Stimulated activated effector memory CD8-positive, alpha-beta T cell treated with anti-CD3 and anti-CD28 coated beads, Interleukin-12 subunit alpha, Interleukin-12 subunit beta, amount 100 ng/mL, for 72 hours (primary cell): ENCODE measurements around the gene FANK1.

Source experiments
- ATAC-seq: fragments of 150-1000 bp; cut with Tn5 transposase; 2 replicates; pipeline ENCODE4 v1.10.0; 2021
- DNase-seq, 2 donors: peaks; one replicate each; pipeline ENCODE4 v3.0.0; 2021 to 2022; ENCODE audit warnings: low spot score in 2 of 2
- H3K27ac Mint-ChIP-seq: one replicate; pipeline ENCODE4 v1.8.0; 2022; ENCODE audit warnings: mild to moderate bottlenecking, mixed read lengths
- H3K36me3 Mint-ChIP-seq: one replicate; pipeline ENCODE4 v1.8.0; 2022; ENCODE audit warnings: mild to moderate bottlenecking, mixed read lengths
- H3K4me1 Mint-ChIP-seq: one replicate; pipeline ENCODE4 v1.8.0; 2022; ENCODE audit warnings: mixed read lengths
- H3K4me3 Mint-ChIP-seq: one replicate; pipeline ENCODE4 v1.8.0; 2022; ENCODE audit warnings: mild to moderate bottlenecking, mixed read lengths
- H3K9me3 Mint-ChIP-seq: one replicate; pipeline ENCODE4 v1.8.0; 2022; ENCODE audit warnings: mixed read lengths

The FANK1 gene

DNA sequence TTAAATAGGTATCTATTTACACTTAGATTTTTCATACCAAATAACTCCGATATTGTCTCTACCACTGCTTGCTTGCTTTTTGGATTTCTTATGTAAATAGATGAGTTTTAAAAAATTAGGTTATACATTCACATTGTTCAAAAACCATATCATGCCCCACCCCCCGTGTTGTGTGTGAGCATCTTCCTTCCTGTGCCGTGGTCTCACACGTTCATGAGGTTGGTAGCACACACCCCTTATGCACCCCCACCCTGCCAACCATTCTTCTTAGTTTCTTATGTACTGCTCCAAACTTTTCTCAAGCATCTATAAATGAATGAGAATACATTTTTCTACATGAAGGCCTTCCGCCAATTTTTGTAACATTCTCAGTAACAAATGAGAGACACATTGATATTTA, 115.6 kb downstream of the FANK1 start:
- ATAC-seq (no peak), DNase-seq (no peak)
- Mint-ChIP-seq H3K36me3 (no peaks in the 10 kb centered on the region), H3K27ac (peak overlapping the region; percentile 27), H3K4me1 (peaks cover 30% of the 10 kb centered on the region), H3K9me3 (no peaks in the 10 kb centered on the region), H3K4me3 (peak overlapping the region; percentile 4)

- Mint-ChIP-seq H3K4me1 (peaks cover 30% of the 10 kb centered on the region), H3K27ac (peak overlapping the region; percentile 27), H3K36me3 (no peaks in the 10 kb centered on the region), H3K9me3 (no peaks in the 10 kb centered on the region), H3K4me3 (peak overlapping the region; percentile 4)
- DNase-seq (no peak), ATAC-seq (no peak)
These were observed 116.1 kb downstream of the FANK1 start for GRCh38 chr10:126012485-126012884.

DNA sequence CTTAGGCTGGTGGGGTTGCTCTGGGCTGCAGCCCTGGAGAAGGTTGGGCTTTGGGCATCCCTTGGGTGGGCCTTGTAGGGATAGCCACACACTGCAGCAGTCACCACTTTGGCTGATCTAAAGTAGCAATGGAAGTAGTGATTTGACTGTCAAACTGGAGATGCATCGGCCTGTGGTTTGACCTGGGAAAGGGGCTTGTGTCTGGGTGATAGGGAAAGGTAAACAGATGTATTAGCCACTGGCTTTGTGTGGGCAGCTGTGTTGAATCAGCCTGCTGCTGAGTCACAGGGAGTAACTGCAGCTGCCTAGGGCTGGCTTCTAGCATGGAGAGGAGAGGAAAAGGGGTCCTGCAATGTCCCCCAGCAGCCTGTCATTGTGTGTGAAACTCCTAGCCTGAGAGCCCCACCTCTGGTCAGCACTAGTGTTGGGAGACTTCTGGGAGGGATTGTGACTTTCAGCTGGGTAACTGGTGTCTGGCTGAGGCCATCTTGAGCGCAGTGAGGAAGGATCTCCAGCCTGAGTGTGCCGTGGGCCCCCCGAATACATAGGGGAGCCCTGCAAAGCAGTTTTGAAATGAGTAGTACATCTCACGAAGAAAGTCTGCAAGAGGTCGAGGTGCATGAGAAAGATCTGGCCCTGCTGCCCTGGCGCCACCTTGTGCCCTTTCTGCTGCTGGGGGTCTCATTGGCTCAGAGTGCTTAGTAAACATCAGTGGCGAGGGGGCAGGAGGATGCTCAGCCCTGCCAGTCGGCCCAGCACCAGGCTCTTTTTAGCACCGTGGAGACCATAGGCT, 117.3 kb downstream of the FANK1 start:
- H3K4me1 Mint-ChIP-seq = peaks cover 28% of the 10 kb centered on the region
- H3K36me3 Mint-ChIP-seq = no peaks in the 10 kb centered on the region
- ATAC-seq (peak; percentile 97), DNase-seq (peak in 1 of 2 donors; percentile 21)
- no peaks in the 10 kb centered on the region for H3K9me3 Mint-ChIP-seq
- H3K4me3 Mint-ChIP-seq = peak overlapping the region; percentile 7
- peak overlapping the region; percentile 24 for H3K27ac Mint-ChIP-seq

DNA sequence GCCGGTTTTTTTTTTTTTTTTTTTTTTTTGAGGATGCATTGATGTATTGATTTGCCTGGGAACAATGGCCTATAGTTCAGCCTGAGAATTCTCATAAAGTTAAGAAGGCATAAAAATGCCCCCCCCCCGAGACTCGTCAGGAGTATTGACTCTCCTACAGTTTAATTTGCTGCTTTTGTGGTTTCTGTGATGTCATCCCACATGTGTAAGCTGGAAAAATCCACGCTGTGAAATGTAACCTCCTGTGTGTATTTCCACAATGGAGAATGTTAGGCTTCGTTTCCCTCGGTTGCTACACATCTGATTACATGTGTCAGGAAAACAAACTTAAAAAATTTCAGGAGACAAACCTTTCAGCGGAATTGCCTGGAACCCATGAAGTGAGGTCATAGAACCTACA, 117.9 kb downstream of the FANK1 start:
- H3K9me3 Mint-ChIP-seq = no peaks in the 10 kb centered on the region
- H3K4me3 Mint-ChIP-seq = peak overlapping the region; percentile 7
- ATAC-seq = no peak
- H3K36me3 Mint-ChIP-seq = no peaks in the 10 kb centered on the region
- DNase-seq = no peak
- H3K4me1 Mint-ChIP-seq = peaks cover 22% of the 10 kb centered on the region
- peak overlapping the region; percentile 24 for H3K27ac Mint-ChIP-seq

DNA sequence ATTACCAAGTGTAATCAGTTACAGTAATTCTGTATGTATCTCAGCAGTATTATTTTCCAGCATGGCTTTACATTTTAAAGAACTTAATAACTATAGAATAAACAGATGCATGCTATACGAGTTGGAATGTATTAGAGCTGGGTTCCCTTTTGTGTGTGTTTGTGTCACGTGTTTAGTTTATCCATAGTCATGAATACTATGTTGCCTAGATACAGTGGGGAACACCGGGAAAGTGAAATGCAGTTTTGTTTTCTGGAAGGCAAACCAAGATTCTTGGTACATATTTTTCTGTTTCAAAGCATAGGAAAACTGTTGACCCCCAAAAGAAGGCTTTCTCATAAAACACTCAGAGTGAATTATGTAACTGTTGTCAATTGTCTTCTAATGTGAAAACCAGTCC, 119.0 kb downstream of the FANK1 start:
- no peaks in the 10 kb centered on the region for H3K9me3 Mint-ChIP-seq
- peaks cover 21% of the 10 kb centered on the region for H3K4me1 Mint-ChIP-seq
- H3K27ac Mint-ChIP-seq = no peak overlapping the region
- no peak for ATAC-seq
- no peaks in the 10 kb centered on the region for H3K36me3 Mint-ChIP-seq
- DNase-seq = no peak
- H3K4me3 Mint-ChIP-seq = no peak overlapping the region

DNA sequence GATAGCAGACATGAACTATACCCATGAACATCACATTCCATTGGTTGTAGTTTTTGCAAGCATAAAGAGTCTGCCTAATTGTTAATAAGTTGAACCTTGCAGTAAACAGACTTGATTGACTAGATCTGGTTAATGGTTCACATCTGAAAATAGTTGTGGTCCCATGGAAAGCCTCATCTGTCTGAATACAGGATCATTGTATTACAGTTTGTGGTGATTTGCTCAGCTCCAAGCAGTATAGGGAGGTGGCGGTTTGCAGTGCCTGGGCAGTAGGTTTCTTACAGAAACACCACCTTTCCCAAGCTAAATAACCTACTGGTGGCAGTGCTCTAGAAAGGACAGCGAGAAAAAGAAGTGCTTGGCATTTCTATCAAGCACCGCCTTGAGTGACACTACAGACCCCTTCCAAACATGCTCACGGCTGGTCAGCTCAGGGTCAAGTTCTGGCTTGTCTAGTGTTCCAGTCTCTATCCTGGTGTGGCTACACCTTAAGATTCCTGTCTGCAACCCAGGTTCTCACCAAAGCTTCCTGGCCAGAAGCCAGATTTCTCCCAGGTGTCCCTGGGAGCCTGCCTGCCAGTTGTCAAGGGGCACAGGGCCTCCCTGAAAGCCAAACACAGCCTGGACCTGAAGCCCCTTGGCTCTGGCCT, 119.9 kb downstream of the FANK1 start:
- no peak overlapping the region for H3K4me3 Mint-ChIP-seq
- DNase-seq = no peak
- ATAC-seq = no peak
- peaks cover 21% of the 10 kb centered on the region for H3K4me1 Mint-ChIP-seq
- H3K27ac Mint-ChIP-seq = no peak overlapping the region
- no peaks in the 10 kb centered on the region for H3K36me3 Mint-ChIP-seq
- H3K9me3 Mint-ChIP-seq = no peaks in the 10 kb centered on the region

GRCh38 chr10:126016882-126017281, 120.5 kb downstream of the FANK1 start:
- no peaks in the 10 kb centered on the region for H3K9me3 Mint-ChIP-seq
- no peak for DNase-seq
- ATAC-seq = no peak
- H3K4me3 Mint-ChIP-seq = no peak overlapping the region
- H3K36me3 Mint-ChIP-seq = no peaks in the 10 kb centered on the region
- no peak overlapping the region for H3K27ac Mint-ChIP-seq
- peaks cover 19% of the 10 kb centered on the region for H3K4me1 Mint-ChIP-seq

GRCh38 chr10:126017961-126018560, 121.7 kb downstream of the FANK1 start:
- Mint-ChIP-seq H3K4me1 (peaks cover 14% of the 10 kb centered on the region), H3K27ac (no peak overlapping the region), H3K9me3 (no peaks in the 10 kb centered on the region), H3K36me3 (no peaks in the 10 kb centered on the region), H3K4me3 (no peak overlapping the region)
- ATAC-seq (no peak), DNase-seq (no peak)

- H3K27ac Mint-ChIP-seq = no peak overlapping the region
- peaks cover under 1% of the 10 kb centered on the region for H3K36me3 Mint-ChIP-seq
- no peaks in the 10 kb centered on the region for H3K4me1 Mint-ChIP-seq
- ATAC-seq (no peak), DNase-seq (no peak)
- no peak overlapping the region for H3K4me3 Mint-ChIP-seq
- no peaks in the 10 kb centered on the region for H3K9me3 Mint-ChIP-seq
These were observed 125.6 kb downstream of the FANK1 start for GRCh38 chr10:126021833-126022500.

GRCh38 chr10:126022841-126023240, 126.5 kb downstream of the FANK1 start:
- Mint-ChIP-seq H3K9me3 (no peaks in the 10 kb centered on the region), H3K4me3 (no peak overlapping the region), H3K36me3 (peaks cover 6% of the 10 kb centered on the region), H3K27ac (no peak overlapping the region), H3K4me1 (no peaks in the 10 kb centered on the region)
- no peak for ATAC-seq
- no peak for DNase-seq

GRCh38 chr10:126027692-126028091, 131.3 kb downstream of the FANK1 start:
- no peak overlapping the region for H3K4me3 Mint-ChIP-seq
- peaks cover 16% of the 10 kb centered on the region for H3K36me3 Mint-ChIP-seq
- ATAC-seq = no peak
- peaks cover 5% of the 10 kb centered on the region for H3K9me3 Mint-ChIP-seq
- H3K4me1 Mint-ChIP-seq = no peaks in the 10 kb centered on the region
- DNase-seq = no peak
- no peak overlapping the region for H3K27ac Mint-ChIP-seq

GRCh38 chr10:126029999-126030398, 133.6 kb downstream of the FANK1 start:
- no peak overlapping the region for H3K27ac Mint-ChIP-seq
- H3K9me3 Mint-ChIP-seq = peaks cover 5% of the 10 kb centered on the region
- no peak for DNase-seq
- no peaks in the 10 kb centered on the region for H3K4me1 Mint-ChIP-seq
- H3K4me3 Mint-ChIP-seq = no peak overlapping the region
- no peak for ATAC-seq
- peaks cover 16% of the 10 kb centered on the region for H3K36me3 Mint-ChIP-seq

DNA sequence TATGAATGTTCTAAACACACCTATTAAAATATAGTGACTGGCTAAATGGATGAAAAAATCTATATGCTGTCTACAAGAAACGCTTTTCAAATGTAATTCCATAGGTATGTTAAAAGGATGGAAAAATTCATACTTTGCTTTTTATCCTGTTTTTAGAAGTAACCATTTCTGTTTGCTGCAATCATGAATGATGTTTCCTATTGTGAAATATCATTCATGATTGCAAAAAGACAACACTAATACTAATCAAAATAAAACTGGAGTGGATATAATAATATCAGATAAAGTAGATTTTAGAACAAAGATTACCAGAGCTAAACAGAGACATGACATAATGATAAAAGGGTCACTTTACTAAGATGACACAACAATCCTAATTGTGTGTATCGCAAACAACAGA, 138.2 kb downstream of the FANK1 start:
- no peak overlapping the region for H3K27ac Mint-ChIP-seq
- H3K36me3 Mint-ChIP-seq = peaks cover 49% of the 10 kb centered on the region
- H3K4me3 Mint-ChIP-seq = no peak overlapping the region
- no peak for DNase-seq
- ATAC-seq = no peak
- no peaks in the 10 kb centered on the region for H3K4me1 Mint-ChIP-seq
- H3K9me3 Mint-ChIP-seq = no peaks in the 10 kb centered on the region

- peaks cover 48% of the 10 kb centered on the region for H3K36me3 Mint-ChIP-seq
- no peak overlapping the region for H3K27ac Mint-ChIP-seq
- H3K4me3 Mint-ChIP-seq = no peak overlapping the region
- no peaks in the 10 kb centered on the region for H3K9me3 Mint-ChIP-seq
- ATAC-seq = no peak
- no peak for DNase-seq
- H3K4me1 Mint-ChIP-seq = peaks cover 8% of the 10 kb centered on the region
These were observed 140.2 kb downstream of the FANK1 start for GRCh38 chr10:126036515-126036914.

GRCh38 chr10:126037946-126038345, 141.6 kb downstream of the FANK1 start:
- Mint-ChIP-seq H3K27ac (no peak overlapping the region), H3K4me3 (no peak overlapping the region), H3K36me3 (peaks cover 60% of the 10 kb centered on the region), H3K9me3 (no peaks in the 10 kb centered on the region), H3K4me1 (peaks cover 22% of the 10 kb centered on the region)
- DNase-seq (no peak), ATAC-seq (no peak)
